WTC11 (cell line): ENCODE results near the gene DYNC2LI1. TPM values are rescaled to one million over a fixed set of nuclear protein-coding genes. Genes with fewer than 3 reads are reported as not detected.

Source experiments
- ATAC-seq: fragments of 200-7000 bp; cut with Tn5 transposase; 2 replicates; pipeline ENCODE4 v1.10.0; 2021; ENCODE audit warnings: mild to moderate bottlenecking, moderate library complexity
- CTCF ChIA-PET: fragments of 300-600 bp; sonication (Branson Sonifier 250); formaldehyde crosslinking; loops from one replicate; lab custom pipeline; 2021; ENCODE audit warnings: antibody characterized with exemption; lab: Charles Lee
- POLR2A ChIA-PET: fragments of 350-600 bp; sonication (Branson Sonifier 250); formaldehyde crosslinking; loops from one replicate; lab custom pipeline; 2021; ENCODE audit warnings: antibody characterized with exemption; lab: Charles Lee
- DNase-seq: peaks from one replicate; pipeline ENCODE4 v3.0.0; 2021; ENCODE audit warnings: low spot score
- H3K27ac Mint-ChIP-seq: 2 replicates; pipeline ENCODE4 v1.8.0; 2021; ENCODE audit warnings: mixed read lengths
- H3K27me3 Mint-ChIP-seq: 2 replicates; pipeline ENCODE4 v1.8.0; 2021; ENCODE audit warnings: low read depth, mild to moderate bottlenecking, moderate library complexity, mixed read lengths
- H3K36me3 Mint-ChIP-seq: 2 replicates; pipeline ENCODE4 v1.8.0; 2021; ENCODE audit warnings: mixed read lengths
- H3K4me1 Mint-ChIP-seq: 2 replicates; pipeline ENCODE4 v1.8.0; 2022; ENCODE audit warnings: mixed read lengths
- H3K4me3 Mint-ChIP-seq: 2 replicates; pipeline ENCODE4 v1.8.0; 2021; ENCODE audit warnings: mild to moderate bottlenecking, moderate library complexity, mixed read lengths
- H3K9me3 Mint-ChIP-seq: 2 replicates; pipeline ENCODE4 v1.8.0; 2021; ENCODE audit warnings: mixed read lengths
- AFF4 ChIP-seq: sonication (generic); formaldehyde crosslinking; IDR thresholded peaks from 2 replicates; pipeline ENCODE4 v1.8.1; 2023; ENCODE audit warnings: mild to moderate bottlenecking, missing genetic modification reagents, borderline replicate concordance
- ARID4B ChIP-seq: sonication (generic); formaldehyde crosslinking; IDR thresholded peaks from 2 replicates; pipeline ENCODE4 v1.8.0; 2023; ENCODE audit warnings: missing genetic modification reagents, mild to moderate bottlenecking, borderline replicate concordance
- CBFB ChIP-seq: sonication (generic); formaldehyde crosslinking; IDR thresholded peaks from 2 replicates; pipeline ENCODE4 v1.8.1; 2022; ENCODE audit warnings: mild to moderate bottlenecking, low read depth, missing genetic modification reagents
- CTCF ChIP-seq: fragments of 200-600 bp; IDR thresholded peaks from 2 replicates; pipeline ENCODE4 v1.8.0; 2022; ENCODE audit warnings: antibody characterized with exemption
- ELF4 ChIP-seq: sonication (generic); formaldehyde crosslinking; IDR thresholded peaks from 2 replicates; pipeline ENCODE4 v1.8.1; 2022; ENCODE audit warnings: low read depth, mild to moderate bottlenecking, moderate library complexity, missing genetic modification reagents
- FOXP1 ChIP-seq: sonication (generic); formaldehyde crosslinking; IDR thresholded peaks from 2 replicates; pipeline ENCODE4 v1.8.0; 2022; ENCODE audit warnings: missing genetic modification reagents, mild to moderate bottlenecking, moderate library complexity, borderline replicate concordance
- GRHL2 ChIP-seq: fragments of 250-450 bp; sonication (Bioruptor Pico); IDR thresholded peaks from 2 replicates; pipeline ENCODE4 v1.8.0; 2022; ENCODE audit warnings: mild to moderate bottlenecking, moderate library complexity; ENCODE audit not compliant: insufficient replicate concordance, severe bottlenecking
- IRF2 ChIP-seq: sonication (generic); formaldehyde crosslinking; IDR thresholded peaks from 2 replicates; pipeline ENCODE4 v1.8.0; 2022; ENCODE audit warnings: low read depth, missing genetic modification reagents, borderline replicate concordance
- JAZF1 ChIP-seq: fragments of 250-450 bp; sonication (Bioruptor Pico); IDR thresholded peaks from 2 replicates; pipeline ENCODE4 v1.9.0; 2021; ENCODE audit warnings: moderate library complexity, mild to moderate bottlenecking, inconsistent platforms
- MYBL2 ChIP-seq: sonication (generic); formaldehyde crosslinking; IDR thresholded peaks from 2 replicates; pipeline ENCODE4 v1.8.1; 2023; ENCODE audit warnings: mild to moderate bottlenecking, moderate library complexity, missing genetic modification reagents
- NFE2L1 ChIP-seq: sonication (generic); formaldehyde crosslinking; IDR thresholded peaks from 2 replicates; pipeline ENCODE4 v1.8.1; 2023; ENCODE audit warnings: missing genetic modification reagents
- RORB ChIP-seq: fragments of 250-450 bp; sonication (Bioruptor Pico); IDR thresholded peaks from 2 replicates; pipeline ENCODE4 v1.9.0; 2021; ENCODE audit warnings: mild to moderate bottlenecking
- SMAD3 ChIP-seq: sonication (generic); formaldehyde crosslinking; IDR thresholded peaks from 2 replicates; pipeline ENCODE4 v1.8.0; 2022; ENCODE audit warnings: missing genetic modification reagents, mild to moderate bottlenecking, borderline replicate concordance
- SMAD4 ChIP-seq: sonication (generic); formaldehyde crosslinking; IDR thresholded peaks from 2 replicates; pipeline ENCODE4 v1.8.0; 2022; ENCODE audit warnings: mild to moderate bottlenecking, missing genetic modification reagents
- TEAD1 ChIP-seq: sonication (generic); formaldehyde crosslinking; IDR thresholded peaks from 2 replicates; pipeline ENCODE4 v1.8.0; 2022; ENCODE audit warnings: mild to moderate bottlenecking, missing genetic modification reagents
- ZBTB21 ChIP-seq: sonication (generic); formaldehyde crosslinking; IDR thresholded peaks from 2 replicates; pipeline ENCODE4 v1.8.1; 2023; ENCODE audit warnings: mild to moderate bottlenecking, missing genetic modification reagents, borderline replicate concordance
- ZNF121 ChIP-seq: sonication (generic); formaldehyde crosslinking; IDR thresholded peaks from 2 replicates; pipeline ENCODE4 v1.8.0; 2023; ENCODE audit warnings: missing genetic modification reagents
- ZNF416 ChIP-seq: fragments of 250-450 bp; sonication (Bioruptor Pico); IDR thresholded peaks from 2 replicates; pipeline ENCODE4 v1.9.0; 2021; ENCODE audit warnings: mild to moderate bottlenecking, inconsistent platforms
- ZNF423 ChIP-seq: fragments of 250-450 bp; sonication (Bioruptor Pico); IDR thresholded peaks from 2 replicates; pipeline ENCODE4 v2.1.2; 2022; ENCODE audit warnings: mild to moderate bottlenecking, moderate library complexity
- ZNF512 ChIP-seq: sonication (generic); formaldehyde crosslinking; IDR thresholded peaks from 2 replicates; pipeline ENCODE4 v1.8.1; 2022; ENCODE audit warnings: missing genetic modification reagents, borderline replicate concordance
- total RNA-seq: library from RNA; stranded (reverse); gene quantifications from 3 replicates; pipeline ENCODE4 v1.2.3, GENCODE V29; 2021

DYNC2LI1 gene
- total RNA-seq, 1 experiment from 2014 or later = 7.0 TPM

- peaks cover 12% of the 10 kb centered on the region for H3K27me3 Mint-ChIP-seq
- ATAC-seq = peak; percentile 41
- CTCF ChIA-PET = no interaction called here
These were observed 57.9 kb downstream of the DYNC2LI1 start for GRCh38 chr2:43831543-43832294.

More at GRCh38 chr2:43831543-43832294, 57.9 kb downstream of the DYNC2LI1 start:
- POLR2A ChIA-PET = no interaction called here
- Mint-ChIP-seq H3K4me3 (peak overlapping the region; percentile 78), H3K4me1 (peaks cover 2% of the 10 kb centered on the region; the same call in 1 of the 2 replicates), H3K27ac (no peak overlapping the region), H3K9me3 (no peaks in the 10 kb centered on the region), H3K36me3 (no peaks in the 10 kb centered on the region)
- TF ChIP-seq JAZF1 (CRISPR knock-in tag) (no peak), TEAD1 (CRISPR knock-in tag) (no peak), SMAD4 (no peak), ZBTB21 (CRISPR knock-in tag) (no peak), GRHL2 (no peak), RORB (CRISPR knock-in tag) (no peak), NFE2L1 (CRISPR knock-in tag) (no peak), ZNF512 (CRISPR knock-in tag) (no peak), ELF4 (CRISPR knock-in tag) (no peak), ZNF423 (CRISPR knock-in tag) (no peak), CBFB (CRISPR knock-in tag) (no peak), IRF2 (no peak), SMAD3 (CRISPR knock-in tag) (no peak), CTCF (no peak), FOXP1 (CRISPR knock-in tag) (no peak), ZNF121 (CRISPR knock-in tag) (no peak), ZNF416 (CRISPR knock-in tag) (no peak), AFF4 (CRISPR knock-in tag) (no peak), ARID4B (no peak), MYBL2 (CRISPR knock-in tag) (no peak)
- DNase-seq = peak; percentile 29
